ENCODE results near the gene LAIR1. TPM values are rescaled to one million over a fixed set of nuclear protein-coding genes. Genes with fewer than 3 reads are reported as not detected.

The LAIR1 gene
- polyA plus RNA-seq, 3 donors, result 3.3 to 5.9 (median 5.3) TPM

DNA sequence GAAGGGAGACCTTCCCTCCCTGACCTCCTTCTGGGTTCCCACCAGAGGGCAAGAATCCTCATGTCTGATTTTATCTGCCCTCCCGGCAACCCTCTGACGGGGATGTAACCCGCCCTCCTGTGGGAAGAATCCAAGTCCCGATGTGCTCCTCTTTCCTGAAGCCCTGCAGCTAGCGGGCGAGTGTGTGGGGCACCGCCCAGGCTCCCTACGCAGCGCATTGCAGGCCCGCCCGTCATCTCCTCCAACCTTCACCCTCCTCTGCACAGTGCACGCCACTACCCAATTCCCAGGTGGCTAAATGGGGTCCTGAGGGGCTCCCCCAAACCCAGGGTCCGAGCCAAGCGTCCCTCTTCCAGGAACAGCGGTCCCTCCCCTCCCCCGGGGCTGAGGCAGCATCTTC lies 7.3 kb downstream of the LAIR1 start:
- DNase-seq (ENCODE audit: extremely low read depth in 1 of 11, low read depth in 9 of 11, low spot score in 4 of 11), result no peak

- DNase-seq (ENCODE audit: extremely low read depth in 1 of 11, low read depth in 9 of 11, low spot score in 4 of 11), result no peak
Observed at GRCh38 chr19:54356444-54357056, 8.2 kb downstream of the LAIR1 start.

GRCh38 chr19:54355675-54356074 lies 9.1 kb downstream of the LAIR1 start:
- no peak for DNase-seq (ENCODE audit: extremely low read depth in 1 of 11, low read depth in 9 of 11, low spot score in 4 of 11)

GRCh38 chr19:54354761-54355160 lies 10.0 kb downstream of the LAIR1 start:
- no peak for DNase-seq (ENCODE audit: extremely low read depth in 1 of 11, low read depth in 9 of 11, low spot score in 4 of 11)

- DNase-seq (ENCODE audit: extremely low read depth in 1 of 11, low read depth in 9 of 11, low spot score in 4 of 11), result no peak
Observed at GRCh38 chr19:54352546-54352945, 12.2 kb downstream of the LAIR1 start.

DNA sequence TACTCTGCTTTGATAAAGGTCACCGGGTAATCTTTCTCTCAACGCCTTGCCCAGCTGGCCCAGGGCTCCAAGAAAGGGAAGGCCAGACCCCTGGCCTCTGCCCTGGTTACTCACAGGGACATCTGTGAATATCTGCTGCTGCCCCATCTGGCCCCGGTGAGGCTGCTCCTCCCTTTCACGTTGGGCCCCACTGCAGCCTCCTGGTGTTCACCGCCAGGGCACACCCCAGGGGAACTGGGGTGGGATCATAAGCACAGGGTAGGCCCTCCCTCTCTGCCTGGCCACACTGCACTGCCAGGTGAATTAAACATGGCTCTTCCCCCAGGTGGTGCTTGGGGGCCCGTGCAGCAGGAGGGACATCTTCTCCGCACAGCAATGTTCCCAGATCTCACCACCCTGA lies 12.7 kb downstream of the LAIR1 start:
- DNase-seq (ENCODE audit: extremely low read depth in 1 of 11, low read depth in 9 of 11, low spot score in 4 of 11), result no peak

GRCh38 chr19:54351474-54351873 lies 13.3 kb downstream of the LAIR1 start:
- no peak for DNase-seq (ENCODE audit: extremely low read depth in 1 of 11, low read depth in 9 of 11, low spot score in 4 of 11)

- DNase-seq (ENCODE audit: extremely low read depth in 1 of 11, low read depth in 9 of 11, low spot score in 4 of 11), result no peak
Observed at GRCh38 chr19:54345938-54346386, 18.8 kb downstream of the LAIR1 start.

GRCh38 chr19:54343868-54344267 lies 20.9 kb downstream of the LAIR1 start:
- DNase-seq (ENCODE audit: extremely low read depth in 1 of 11, low read depth in 9 of 11, low spot score in 4 of 11), result no peak

- DNase-seq (ENCODE audit: extremely low read depth in 1 of 11, low read depth in 9 of 11, low spot score in 4 of 11), result no peak
Observed at GRCh38 chr19:54341295-54341694, 23.4 kb downstream of the LAIR1 start.

GRCh38 chr19:54339646-54340358 lies 24.9 kb downstream of the LAIR1 start:
- DNase-seq (ENCODE audit: extremely low read depth in 1 of 11, low read depth in 9 of 11, low spot score in 4 of 11), result no peak

DNA sequence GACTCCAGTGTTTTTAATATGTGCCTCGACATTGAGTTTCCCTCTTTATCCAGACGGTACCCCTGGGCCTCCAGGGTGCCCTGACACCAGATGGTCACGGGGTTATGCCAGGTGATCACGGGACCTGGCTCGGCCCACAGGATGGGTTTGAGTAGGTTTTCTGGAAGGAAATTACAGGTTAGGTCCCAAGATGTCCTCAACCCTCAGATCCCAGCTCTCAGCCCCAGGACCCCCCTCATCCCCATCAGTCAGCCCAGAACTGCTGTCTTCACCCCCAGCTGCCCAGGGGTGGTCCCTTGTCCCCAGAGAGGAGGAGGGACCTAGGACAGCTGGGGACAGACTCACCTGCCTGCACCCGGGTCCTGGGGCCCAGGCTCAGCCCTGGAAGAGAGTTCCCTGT lies 26.2 kb downstream of the LAIR1 start:
- DNase-seq (ENCODE audit: extremely low read depth in 1 of 11, low read depth in 9 of 11, low spot score in 4 of 11), result no peak

GRCh38 chr19:54337858-54338230 lies 26.9 kb downstream of the LAIR1 start:
- no peak for DNase-seq (ENCODE audit: extremely low read depth in 1 of 11, low read depth in 9 of 11, low spot score in 4 of 11)

DNA sequence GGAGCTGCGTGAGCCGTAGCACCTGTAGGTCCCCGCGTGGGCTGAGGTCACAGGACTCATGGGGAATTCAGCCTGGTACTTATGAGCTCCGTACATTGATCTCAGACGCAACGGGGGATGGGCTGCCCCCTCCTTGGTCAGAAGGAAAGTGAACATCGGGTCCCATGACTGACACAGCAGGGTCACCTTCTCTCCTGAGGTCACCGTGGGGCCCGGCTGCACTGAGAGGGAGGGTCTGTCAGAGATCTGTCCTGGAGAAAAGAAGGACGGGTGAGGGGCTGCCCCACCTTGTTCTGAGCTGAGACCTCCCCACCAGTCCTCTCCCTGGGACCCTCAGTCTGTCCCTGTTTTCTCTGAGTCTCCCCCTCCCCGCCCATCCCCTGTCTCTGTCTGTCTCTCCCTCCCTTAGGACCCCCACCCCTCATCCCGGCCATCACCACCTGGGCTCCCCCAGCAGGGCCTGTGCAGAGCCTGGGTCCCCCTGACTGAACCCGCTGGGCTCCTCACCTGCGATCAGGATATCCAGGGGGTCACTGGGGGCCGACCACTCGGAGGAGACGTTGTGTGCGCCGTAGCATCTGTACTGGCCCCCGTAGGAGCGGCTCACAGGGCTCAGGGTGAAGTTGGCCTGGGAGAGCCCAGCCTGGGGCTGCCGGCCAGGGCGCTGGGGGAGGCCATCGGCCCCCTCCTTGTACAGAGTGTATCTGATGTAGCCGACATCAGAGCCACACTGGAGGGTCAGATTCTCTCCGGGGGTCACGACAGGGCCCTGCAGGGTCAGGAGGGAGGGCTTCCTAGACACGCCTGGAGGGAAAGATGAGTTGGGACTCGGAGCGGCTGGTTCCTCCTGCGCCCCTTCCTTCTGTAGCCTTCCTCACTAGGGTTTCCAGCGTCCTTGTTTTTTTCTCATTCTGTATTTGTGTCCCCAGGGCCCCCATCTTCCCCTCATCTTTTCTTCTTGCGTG lies 27.6 kb downstream of the LAIR1 start:
- DNase-seq (ENCODE audit: extremely low read depth in 1 of 11, low read depth in 9 of 11, low spot score in 4 of 11), result no peak

DNA sequence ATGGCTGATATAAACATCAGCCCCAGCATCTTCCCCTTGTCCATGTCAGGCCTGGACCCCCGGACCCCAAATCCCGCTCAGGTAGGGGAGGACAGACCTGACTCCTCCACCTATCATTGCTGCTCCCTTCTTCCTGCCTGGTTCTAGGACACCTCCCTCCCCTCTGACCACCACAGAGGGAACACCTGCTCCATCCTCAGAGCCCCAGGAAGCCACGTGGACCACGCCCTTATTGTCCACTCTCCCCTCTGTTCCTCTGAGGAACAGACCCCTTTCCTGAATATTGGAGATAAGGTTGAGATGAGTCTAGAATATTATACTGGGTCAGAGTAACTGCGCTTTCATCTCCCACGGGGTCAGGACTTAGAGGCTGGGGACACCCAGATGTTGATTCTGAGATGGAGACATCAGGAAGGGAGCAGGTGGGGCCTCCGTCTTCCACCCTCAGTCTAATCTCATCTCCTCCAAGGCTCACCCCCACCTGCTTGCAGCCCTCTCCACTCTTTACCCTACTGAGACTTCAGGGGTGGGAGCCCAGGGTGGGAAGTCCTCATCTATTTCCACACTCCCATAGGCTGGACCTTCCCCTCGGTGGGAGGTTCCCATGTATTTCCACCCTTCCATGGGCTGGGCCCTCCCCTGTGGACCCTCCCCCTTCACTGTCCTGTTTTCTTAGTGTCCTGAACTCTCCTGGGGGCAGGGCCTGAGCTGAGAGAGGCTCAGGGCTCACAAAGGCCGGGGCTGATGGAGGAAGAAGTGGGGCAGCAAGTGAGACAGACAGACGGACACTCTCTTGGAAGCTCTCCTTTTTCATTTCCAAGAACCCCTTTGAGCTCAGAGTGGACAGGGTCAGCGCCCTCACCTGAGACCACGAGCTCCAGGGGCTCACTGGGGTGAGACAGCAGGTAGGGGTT lies 28.5 kb downstream of the LAIR1 start:
- DNase-seq (ENCODE audit: extremely low read depth in 1 of 11, low read depth in 9 of 11, low spot score in 4 of 11), result no peak

GRCh38 chr19:54335164-54335563 lies 29.6 kb downstream of the LAIR1 start:
- DNase-seq (ENCODE audit: extremely low read depth in 1 of 11, low read depth in 9 of 11, low spot score in 4 of 11), result no peak

DNA sequence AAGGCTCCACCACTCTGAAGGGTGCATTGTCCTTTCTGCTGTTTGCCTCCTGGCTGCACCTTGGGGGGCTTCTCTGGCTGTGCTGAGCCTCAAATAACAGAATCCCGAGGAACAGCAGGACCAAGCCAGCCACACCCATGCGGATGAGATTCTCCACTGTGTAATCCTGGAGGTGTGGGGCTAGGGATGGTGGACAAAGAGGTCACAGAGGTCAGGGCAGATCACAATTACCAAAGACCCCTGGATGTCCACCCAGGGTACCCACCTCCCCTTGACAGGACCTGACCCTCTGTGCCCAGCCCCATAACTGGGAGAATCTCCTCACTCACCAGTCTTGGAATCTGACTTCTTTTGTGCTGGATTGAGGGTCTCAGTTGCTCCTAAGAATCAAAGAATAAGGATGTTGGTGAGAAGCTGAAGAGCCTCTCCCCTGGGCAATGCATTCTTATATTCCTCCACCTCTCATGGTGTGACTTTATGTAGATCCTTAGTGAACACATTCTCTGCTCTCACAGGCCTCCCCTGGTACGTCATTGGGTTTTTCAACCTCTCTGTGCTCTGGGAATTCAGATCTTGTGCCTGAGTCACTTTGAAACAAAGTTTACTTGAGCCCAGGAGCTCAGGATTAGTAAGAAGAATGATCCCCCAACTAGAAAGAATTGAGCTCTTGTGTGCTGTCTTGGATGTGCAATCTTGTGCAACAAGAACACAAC lies 31.0 kb downstream of the LAIR1 start:
- DNase-seq (ENCODE audit: extremely low read depth in 1 of 11, low read depth in 9 of 11, low spot score in 4 of 11), result no peak

GRCh38 chr19:54332149-54332548 lies 32.6 kb downstream of the LAIR1 start:
- no peak for DNase-seq (ENCODE audit: extremely low read depth in 1 of 11, low read depth in 9 of 11, low spot score in 4 of 11)
